Skeletal muscle satellite cell (primary cell): Measurements from ENCODE around the gene CSTPP1.

ENCODE experiments used
- H3K27me3 ChIP-seq: 2 replicates; pipeline ENCODE4 v1.7.0; 2013; ENCODE audit warnings: low read length; ENCODE audit not compliant: control insufficient read depth, insufficient read depth
- H3K36me3 ChIP-seq: 2 replicates; pipeline ENCODE4 v1.7.0; 2013; ENCODE audit warnings: mild to moderate bottlenecking, control low read depth, low read length; ENCODE audit not compliant: insufficient read depth
- H3K4me1 ChIP-seq: 2 replicates; pipeline ENCODE4 v1.7.0; 2013; ENCODE audit warnings: low read length; ENCODE audit not compliant: control insufficient read depth, insufficient read depth
- H3K4me2 ChIP-seq: 2 replicates; pipeline ENCODE4 v1.7.0; 2013; ENCODE audit warnings: mild to moderate bottlenecking, low read length
- H3K4me3 ChIP-seq: 2 replicates; pipeline ENCODE4 v1.7.0; 2013; ENCODE audit warnings: low read length
- H3K9ac ChIP-seq: 2 replicates; pipeline ENCODE4 v1.7.0; 2013; ENCODE audit warnings: mild to moderate bottlenecking, low read depth, low read length, moderate library complexity
- H3K9me3 ChIP-seq: replicated peaks from 2 replicates; pipeline ENCODE4 v1.7.0; 2013; ENCODE audit warnings: mild to moderate bottlenecking, control low read depth, low read length

Gene CSTPP1

GRCh38 chr11:47180006-47180787, 243.6 kb downstream of the CSTPP1 start:
- Histone ChIP-seq H3K4me2 (no peak overlapping the region), H3K4me3 (no peak overlapping the region), H3K27me3 (no peaks in the 10 kb centered on the region), H3K4me1 (peaks cover 23% of the 10 kb centered on the region), H3K36me3 (no peaks in the 10 kb centered on the region), H3K9ac (no peak overlapping the region), H3K9me3 (no peaks in the 10 kb centered on the region)

- Histone ChIP-seq H3K4me2 (no peak overlapping the region), H3K9ac (no peak overlapping the region), H3K9me3 (no peaks in the 10 kb centered on the region), H3K4me3 (no peak overlapping the region), H3K36me3 (no peaks in the 10 kb centered on the region), H3K4me1 (peaks cover 23% of the 10 kb centered on the region), H3K27me3 (no peaks in the 10 kb centered on the region)
These were observed 244.7 kb downstream of the CSTPP1 start for GRCh38 chr11:47181271-47181670.

- H3K9me3 ChIP-seq, result no peaks in the 10 kb centered on the region
- no peak overlapping the region for H3K4me2 ChIP-seq
- H3K27me3 ChIP-seq, result no peaks in the 10 kb centered on the region
- no peaks in the 10 kb centered on the region for H3K36me3 ChIP-seq
- no peak overlapping the region for H3K4me3 ChIP-seq
- peaks cover 33% of the 10 kb centered on the region for H3K4me1 ChIP-seq
- no peak overlapping the region for H3K9ac ChIP-seq
These were observed 245.8 kb downstream of the CSTPP1 start for GRCh38 chr11:47182380-47182779.

- Histone ChIP-seq H3K36me3 (no peaks in the 10 kb centered on the region), H3K9me3 (no peaks in the 10 kb centered on the region), H3K9ac (no peak overlapping the region), H3K4me3 (no peak overlapping the region), H3K4me1 (peaks cover 30% of the 10 kb centered on the region), H3K4me2 (no peak overlapping the region), H3K27me3 (no peaks in the 10 kb centered on the region)
These were observed 246.7 kb downstream of the CSTPP1 start for GRCh38 chr11:47183031-47183856.

- no peak overlapping the region for H3K4me2 ChIP-seq
- H3K27me3 ChIP-seq, result no peaks in the 10 kb centered on the region
- no peak overlapping the region for H3K9ac ChIP-seq
- H3K4me3 ChIP-seq, result no peak overlapping the region
- no peaks in the 10 kb centered on the region for H3K9me3 ChIP-seq
- peaks cover 32% of the 10 kb centered on the region for H3K4me1 ChIP-seq
- H3K36me3 ChIP-seq, result no peaks in the 10 kb centered on the region
These were observed 247.4 kb downstream of the CSTPP1 start for GRCh38 chr11:47183969-47184368.

- peak overlapping the region; percentile 77 for H3K4me3 ChIP-seq
- H3K27me3 ChIP-seq, result no peaks in the 10 kb centered on the region
- peak overlapping the region; percentile 79 for H3K9ac ChIP-seq
These were observed 248.2 kb downstream of the CSTPP1 start for GRCh38 chr11:47184711-47185304.

GRCh38 chr11:47185305-47186075, 248.9 kb downstream of the CSTPP1 start:
- Histone ChIP-seq H3K9me3 (no peaks in the 10 kb centered on the region), H3K36me3 (no peaks in the 10 kb centered on the region), H3K4me1 (peaks cover 40% of the 10 kb centered on the region), H3K27me3 (no peaks in the 10 kb centered on the region), H3K4me3 (peak overlapping the region; percentile 77), H3K4me2 (peak overlapping the region; percentile 94), H3K9ac (peak overlapping the region; percentile 79)

More at GRCh38 chr11:47184711-47185304, 248.2 kb downstream of the CSTPP1 start:
- H3K36me3 ChIP-seq, result no peaks in the 10 kb centered on the region
- peak overlapping the region; percentile 94 for H3K4me2 ChIP-seq
- peaks cover 40% of the 10 kb centered on the region for H3K4me1 ChIP-seq
- H3K9me3 ChIP-seq, result no peaks in the 10 kb centered on the region

GRCh38 chr11:47186076-47186699, 249.6 kb downstream of the CSTPP1 start, which contains the start of gene PACSIN3:
PACSIN3 (minus strand) TSS chr11:47186434; CDS start chr11:47182727, 3,707 bp downstream.
- H3K36me3 ChIP-seq, result no peaks in the 10 kb centered on the region
- H3K4me1 ChIP-seq, result peaks cover 40% of the 10 kb centered on the region
- H3K9ac ChIP-seq, result peak within 1 kb of the TSS; percentile 79
- peak within 1 kb of the TSS; percentile 77 for H3K4me3 ChIP-seq
- H3K27me3 ChIP-seq, result no peaks in the 10 kb centered on the region
- no peaks in the 10 kb centered on the region for H3K9me3 ChIP-seq
- H3K4me2 ChIP-seq, result peak within 1 kb of the TSS; percentile 94

GRCh38 chr11:47186700-47187695, 250.4 kb downstream of the CSTPP1 start:
- no peaks in the 10 kb centered on the region for H3K27me3 ChIP-seq
- peaks cover 40% of the 10 kb centered on the region for H3K4me1 ChIP-seq
- H3K36me3 ChIP-seq, result no peaks in the 10 kb centered on the region
- H3K9me3 ChIP-seq, result no peaks in the 10 kb centered on the region
- H3K9ac ChIP-seq, result peak overlapping the region; percentile 48
- H3K4me2 ChIP-seq, result peak overlapping the region; percentile 94
- peak overlapping the region; percentile 77 for H3K4me3 ChIP-seq

- Histone ChIP-seq H3K36me3 (no peaks in the 10 kb centered on the region), H3K4me2 (peak overlapping the region; percentile 94), H3K9ac (no peak overlapping the region), H3K9me3 (no peaks in the 10 kb centered on the region), H3K4me1 (peaks cover 40% of the 10 kb centered on the region), H3K4me3 (peak overlapping the region; percentile 77), H3K27me3 (no peaks in the 10 kb centered on the region)
These were observed 251.2 kb downstream of the CSTPP1 start for GRCh38 chr11:47187723-47188122.
